ENCODE measurements around the gene PIK3R5. TPM values are rescaled to one million over a fixed set of nuclear protein-coding genes. Genes with fewer than 3 reads are reported as not detected.

PIK3R5 gene
- total RNA-seq, 1 donor from 2014 or later: not detected

DNA sequence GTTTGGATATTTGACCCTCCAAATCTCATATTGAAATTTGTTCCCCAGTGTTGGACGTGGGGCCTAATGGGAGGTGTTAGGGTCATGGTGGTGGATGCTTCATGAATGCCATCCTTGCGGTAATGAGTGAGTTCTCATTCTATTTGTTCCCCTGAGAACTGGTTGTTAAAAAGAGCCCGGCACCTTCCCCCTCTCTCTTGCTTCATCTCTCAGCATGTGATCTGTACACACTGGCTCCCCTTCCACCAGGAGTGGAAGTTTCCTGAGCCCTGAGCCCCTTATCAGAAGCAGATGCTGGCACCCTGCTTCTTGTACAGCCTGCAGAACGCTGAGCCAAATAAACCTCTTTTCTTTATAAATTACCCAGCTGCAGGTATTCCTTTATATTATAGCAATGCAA, 123.7 kb downstream of the PIK3R5 start:
- Mint-ChIP-seq H3K36me3 (ENCODE audit: low read depth) (peaks cover 1% of the 10 kb centered on the region), H3K27me3 (ENCODE audit: low read depth) (peaks cover 8% of the 10 kb centered on the region), H3K4me3 (ENCODE audit: unreplicated experiment) (no peak overlapping the region), H3K27ac (ENCODE audit: unreplicated experiment) (no peak overlapping the region), H3K9me3 (ENCODE audit: low read depth) (peaks cover 9% of the 10 kb centered on the region), H3K4me1 (ENCODE audit: low read depth) (no peaks in the 10 kb centered on the region)
- DNase-seq (ENCODE audit: low spot score): no peak
- TF ChIP-seq, protein P1, sequence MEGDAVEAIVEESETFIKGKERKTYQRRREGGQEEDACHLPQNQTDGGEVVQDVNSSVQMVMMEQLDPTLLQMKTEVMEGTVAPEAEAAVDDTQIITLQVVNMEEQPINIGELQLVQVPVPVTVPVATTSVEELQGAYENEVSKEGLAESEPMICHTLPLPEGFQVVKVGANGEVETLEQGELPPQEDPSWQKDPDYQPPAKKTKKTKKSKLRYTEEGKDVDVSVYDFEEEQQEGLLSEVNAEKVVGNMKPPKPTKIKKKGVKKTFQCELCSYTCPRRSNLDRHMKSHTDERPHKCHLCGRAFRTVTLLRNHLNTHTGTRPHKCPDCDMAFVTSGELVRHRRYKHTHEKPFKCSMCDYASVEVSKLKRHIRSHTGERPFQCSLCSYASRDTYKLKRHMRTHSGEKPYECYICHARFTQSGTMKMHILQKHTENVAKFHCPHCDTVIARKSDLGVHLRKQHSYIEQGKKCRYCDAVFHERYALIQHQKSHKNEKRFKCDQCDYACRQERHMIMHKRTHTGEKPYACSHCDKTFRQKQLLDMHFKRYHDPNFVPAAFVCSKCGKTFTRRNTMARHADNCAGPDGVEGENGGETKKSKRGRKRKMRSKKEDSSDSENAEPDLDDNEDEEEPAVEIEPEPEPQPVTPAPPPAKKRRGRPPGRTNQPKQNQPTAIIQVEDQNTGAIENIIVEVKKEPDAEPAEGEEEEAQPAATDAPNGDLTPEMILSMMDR (IDR thresholded peaks at IDR 0.05): no peak

DNA sequence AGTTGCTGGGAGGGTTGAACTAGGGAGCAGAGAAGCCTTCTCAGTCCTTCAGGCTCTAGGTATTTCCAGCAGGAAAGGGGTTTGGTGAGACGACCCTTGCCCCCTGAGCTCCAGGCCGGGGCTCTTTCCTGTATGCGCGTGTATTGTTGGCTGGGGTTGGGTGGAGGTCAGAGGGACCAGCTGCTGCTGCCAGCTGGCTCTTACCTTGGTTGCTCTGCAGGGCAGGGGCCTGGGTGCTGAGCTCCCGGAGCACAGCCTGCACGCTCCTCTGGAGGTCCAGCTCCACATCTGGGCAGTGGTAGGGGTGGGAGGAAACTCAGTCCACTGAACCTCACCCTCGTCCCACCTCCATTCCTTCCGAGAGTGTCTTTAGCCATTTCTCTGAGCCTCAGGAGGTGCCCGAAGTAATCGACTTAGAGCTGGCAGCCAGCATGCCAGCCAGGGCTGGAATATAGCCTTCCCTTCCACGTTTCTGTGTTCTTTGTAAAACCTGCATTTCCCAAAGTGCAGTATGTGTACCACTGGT, 126.0 kb downstream of the PIK3R5 start:
- peaks cover 4% of the 10 kb centered on the region for H3K9me3 Mint-ChIP-seq (ENCODE audit: low read depth)

DNA sequence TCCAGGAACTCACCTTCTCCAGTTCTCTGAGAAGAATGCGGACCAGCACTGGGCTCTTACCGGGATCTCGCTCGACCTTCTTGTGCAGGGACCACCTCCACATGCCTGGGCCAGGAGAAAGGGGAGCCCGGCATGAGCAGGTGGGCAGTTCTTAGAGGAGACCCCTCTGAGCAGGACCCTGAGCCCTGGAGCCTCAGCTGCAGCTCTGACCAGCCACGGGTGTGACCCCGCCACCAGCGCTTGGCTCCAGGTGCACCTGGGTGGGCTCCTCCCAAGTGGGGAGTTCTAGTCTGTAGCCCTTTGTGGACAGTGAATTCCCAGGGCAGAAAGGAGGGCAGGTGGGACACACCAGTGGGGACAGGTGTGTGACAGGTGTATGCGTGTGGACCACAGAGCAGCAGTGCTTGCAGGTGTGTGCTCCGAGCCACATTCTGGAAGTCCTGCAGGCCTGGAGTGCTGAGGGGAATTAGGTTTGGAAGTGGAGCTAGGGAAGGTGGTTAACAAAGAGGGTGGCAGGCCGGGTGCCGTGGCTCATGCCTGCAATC, 126.9 kb downstream of the PIK3R5 start:
- Mint-ChIP-seq H3K36me3 (ENCODE audit: low read depth) (peaks cover 1% of the 10 kb centered on the region), H3K4me3 (ENCODE audit: unreplicated experiment) (no peak overlapping the region), H3K9me3 (ENCODE audit: low read depth) (peaks cover 4% of the 10 kb centered on the region), H3K4me1 (ENCODE audit: low read depth) (no peaks in the 10 kb centered on the region), H3K27ac (ENCODE audit: unreplicated experiment) (no peak overlapping the region), H3K27me3 (ENCODE audit: low read depth) (peaks cover 8% of the 10 kb centered on the region)
- TF ChIP-seq, protein P1 (IDR thresholded peaks at IDR 0.05): no peak
- DNase-seq (ENCODE audit: low spot score): no peak

More for the DNA sequence above, 126.0 kb downstream of the PIK3R5 start:
- peaks cover 8% of the 10 kb centered on the region for H3K27me3 Mint-ChIP-seq (ENCODE audit: low read depth)
- H3K36me3 Mint-ChIP-seq (ENCODE audit: low read depth): peaks cover 1% of the 10 kb centered on the region
- no peaks in the 10 kb centered on the region for H3K4me1 Mint-ChIP-seq (ENCODE audit: low read depth)
- no peak overlapping the region for H3K4me3 Mint-ChIP-seq (ENCODE audit: unreplicated experiment)
- no peak overlapping the region for H3K27ac Mint-ChIP-seq (ENCODE audit: unreplicated experiment)
- no peak for DNase-seq (ENCODE audit: low spot score)
- TF ChIP-seq, protein P1 (IDR thresholded peaks at IDR 0.05): no peak

DNA sequence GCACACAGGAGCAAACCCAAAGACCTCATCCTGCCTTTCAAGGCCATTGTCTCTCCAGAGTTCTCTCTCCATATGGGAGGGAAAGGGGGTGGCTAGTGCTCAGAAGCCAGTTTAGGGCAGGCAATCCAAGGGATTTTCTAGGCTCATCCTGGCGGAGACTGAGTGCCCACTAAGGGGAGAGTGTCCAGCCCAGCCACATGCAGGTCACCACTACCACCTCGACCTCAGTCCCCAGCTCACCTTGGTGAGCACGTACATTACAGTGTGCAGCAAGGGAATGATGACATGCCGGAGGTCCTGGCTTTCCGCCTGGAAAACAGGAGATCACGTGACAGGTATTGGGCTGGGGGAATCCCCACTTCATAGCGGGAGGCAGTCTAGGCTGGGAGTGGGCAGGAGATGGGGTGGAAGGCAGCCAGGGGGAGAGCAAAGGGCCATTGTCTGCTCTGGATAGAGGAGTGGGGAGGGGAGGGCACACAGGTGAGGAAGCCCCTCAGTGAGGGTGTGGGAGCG, 127.9 kb downstream of the PIK3R5 start:
- Mint-ChIP-seq H3K9me3 (ENCODE audit: low read depth) (peaks cover 4% of the 10 kb centered on the region), H3K27ac (ENCODE audit: unreplicated experiment) (no peak overlapping the region), H3K36me3 (ENCODE audit: low read depth) (peaks cover 1% of the 10 kb centered on the region), H3K4me3 (ENCODE audit: unreplicated experiment) (no peak overlapping the region), H3K27me3 (ENCODE audit: low read depth) (peaks cover 8% of the 10 kb centered on the region), H3K4me1 (ENCODE audit: low read depth) (no peaks in the 10 kb centered on the region)
- no peak for DNase-seq (ENCODE audit: low spot score)
- TF ChIP-seq, protein P1 (IDR thresholded peaks at IDR 0.05): no peak

DNA sequence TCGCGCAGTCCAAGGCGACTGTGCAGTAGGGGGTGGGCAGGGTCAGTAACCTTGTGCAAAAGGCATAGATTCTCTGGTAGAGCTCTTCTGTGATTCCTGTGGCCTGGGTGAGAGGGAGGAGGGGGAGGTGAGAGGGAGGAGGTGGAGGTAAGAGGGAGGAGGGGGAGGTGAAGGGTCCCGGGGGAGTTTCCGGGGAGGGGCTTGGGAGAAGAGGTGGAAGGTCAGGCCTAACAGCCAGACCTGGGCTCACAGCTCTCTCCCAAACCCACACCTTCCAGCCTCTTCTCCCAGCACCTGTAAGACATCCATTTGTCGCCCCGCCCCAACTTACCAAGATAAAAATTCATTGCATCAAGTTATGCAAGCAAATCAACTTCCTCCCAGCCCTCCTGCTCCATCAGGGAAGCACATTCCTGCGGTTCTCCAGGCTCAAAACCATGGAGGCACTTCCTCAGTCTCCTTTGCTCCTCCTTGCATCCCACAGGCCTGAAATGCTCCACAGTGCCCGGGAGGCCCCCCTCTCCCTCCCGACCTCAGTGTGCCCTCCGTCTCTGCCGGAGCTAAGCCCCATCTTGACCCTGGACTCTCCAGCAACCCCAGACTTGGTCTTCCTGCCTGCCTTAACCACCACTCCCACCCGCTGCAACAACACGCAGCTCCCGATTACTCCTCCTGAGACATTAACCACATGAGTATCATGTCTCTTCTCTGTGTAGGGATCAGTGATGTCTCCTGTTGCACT, 128.5 kb downstream of the PIK3R5 start:
- H3K9me3 Mint-ChIP-seq (ENCODE audit: low read depth): no peaks in the 10 kb centered on the region
- no peaks in the 10 kb centered on the region for H3K4me1 Mint-ChIP-seq (ENCODE audit: low read depth)
- H3K36me3 Mint-ChIP-seq (ENCODE audit: low read depth): peaks cover 1% of the 10 kb centered on the region
- no peak overlapping the region for H3K4me3 Mint-ChIP-seq (ENCODE audit: unreplicated experiment)
- no peak for DNase-seq (ENCODE audit: low spot score)
- TF ChIP-seq, protein P1 (IDR thresholded peaks at IDR 0.05): no peak
- peaks cover 8% of the 10 kb centered on the region for H3K27me3 Mint-ChIP-seq (ENCODE audit: low read depth)
- H3K27ac Mint-ChIP-seq (ENCODE audit: unreplicated experiment): no peak overlapping the region
